Mesendoderm (in vitro differentiated cells): ENCODE results near the gene POP7.

Source experiments
- DNase-seq: peaks from one replicate; pipeline ENCODE4 v3.0.0; 2013
- H2AK5ac ChIP-seq: 2 replicates; pipeline ENCODE4 v1.6.1; 2013; ENCODE audit warnings: low read length, inconsistent platforms
- H2BK120ac ChIP-seq: 2 replicates; pipeline ENCODE4 v1.6.1; 2013; ENCODE audit warnings: low read depth, mild to moderate bottlenecking, low read length, moderate library complexity, mixed read lengths
- H2BK15ac ChIP-seq: replicated peaks from 2 replicates; pipeline ENCODE4 v1.6.1; 2013; ENCODE audit warnings: low read depth, mild to moderate bottlenecking, moderate library complexity
- H2BK5ac ChIP-seq: 2 replicates; pipeline ENCODE4 v1.6.1; 2013; ENCODE audit warnings: low read length, inconsistent platforms
- H3K18ac ChIP-seq: 2 replicates; pipeline ENCODE4 v1.6.1; 2013; ENCODE audit warnings: mild to moderate bottlenecking, low read length, mixed read lengths
- H3K23ac ChIP-seq: one replicate; pipeline ENCODE4 v1.6.1; 2013; ENCODE audit warnings: low read length
- H3K27ac ChIP-seq: 2 replicates; pipeline ENCODE4 v1.5.1; 2013; ENCODE audit warnings: low read depth, mild to moderate bottlenecking, inconsistent platforms, low read length, moderate library complexity
- H3K27me3 ChIP-seq: 2 replicates; pipeline ENCODE4 v1.6.1; 2013; ENCODE audit warnings: low read length, control low read depth, mild to moderate bottlenecking, inconsistent platforms; ENCODE audit not compliant: insufficient read depth, poor library complexity
- H3K36me3 ChIP-seq: 2 replicates; pipeline ENCODE4 v1.6.1; 2013; ENCODE audit warnings: low read length, inconsistent platforms; ENCODE audit not compliant: control insufficient read depth, insufficient read depth
- H3K4ac ChIP-seq: one replicate; pipeline ENCODE4 v1.6.1; 2013; ENCODE audit warnings: low read depth, mild to moderate bottlenecking, low read length, moderate library complexity
- H3K4me1 ChIP-seq: 2 replicates; pipeline ENCODE4 v1.6.1; 2013; ENCODE audit warnings: low read depth, low read length, inconsistent platforms; ENCODE audit not compliant: control insufficient read depth
- H3K4me2 ChIP-seq: 2 replicates; pipeline ENCODE4 v1.6.1; 2013; ENCODE audit warnings: low read length
- H3K4me3 ChIP-seq: 2 replicates; pipeline ENCODE4 v1.5.1; 2013; ENCODE audit warnings: mild to moderate bottlenecking, low read length
- H3K56ac ChIP-seq: one replicate; pipeline ENCODE4 v1.6.1; 2013; ENCODE audit warnings: low read length
- H3K79me1 ChIP-seq: 2 replicates; pipeline ENCODE4 v1.6.1; 2013; ENCODE audit warnings: low read length, inconsistent platforms
- H3K79me2 ChIP-seq: 2 replicates; pipeline ENCODE4 v1.6.1; 2013; ENCODE audit warnings: mild to moderate bottlenecking, low read length; ENCODE audit not compliant: control insufficient read depth, insufficient read depth
- H3K9ac ChIP-seq: 2 replicates; pipeline ENCODE4 v1.6.1; 2013; ENCODE audit warnings: low read length, inconsistent platforms
- H4K5ac ChIP-seq: one replicate; pipeline ENCODE4 v1.6.1; 2013; ENCODE audit warnings: low read length
- H4K8ac ChIP-seq: one replicate; pipeline ENCODE4 v1.6.1; 2013; ENCODE audit warnings: low read depth, mild to moderate bottlenecking, control low read depth, low read length, moderate library complexity
- WGBS: extraction: QIAGEN DNeasy Blood & Tissue Kit; methylation state at CpG from one replicate; pipeline ENCODE4 v1.1.7; 2013; ENCODE audit warnings: low lambda C conversion rate, missing lambda C conversion rate; ENCODE audit not compliant: insufficient coverage; ENCODE audit errors: extremely low coverage; 5-methylcytosine and 5-hydroxymethylcytosine counted together

POP7 gene

DNA sequence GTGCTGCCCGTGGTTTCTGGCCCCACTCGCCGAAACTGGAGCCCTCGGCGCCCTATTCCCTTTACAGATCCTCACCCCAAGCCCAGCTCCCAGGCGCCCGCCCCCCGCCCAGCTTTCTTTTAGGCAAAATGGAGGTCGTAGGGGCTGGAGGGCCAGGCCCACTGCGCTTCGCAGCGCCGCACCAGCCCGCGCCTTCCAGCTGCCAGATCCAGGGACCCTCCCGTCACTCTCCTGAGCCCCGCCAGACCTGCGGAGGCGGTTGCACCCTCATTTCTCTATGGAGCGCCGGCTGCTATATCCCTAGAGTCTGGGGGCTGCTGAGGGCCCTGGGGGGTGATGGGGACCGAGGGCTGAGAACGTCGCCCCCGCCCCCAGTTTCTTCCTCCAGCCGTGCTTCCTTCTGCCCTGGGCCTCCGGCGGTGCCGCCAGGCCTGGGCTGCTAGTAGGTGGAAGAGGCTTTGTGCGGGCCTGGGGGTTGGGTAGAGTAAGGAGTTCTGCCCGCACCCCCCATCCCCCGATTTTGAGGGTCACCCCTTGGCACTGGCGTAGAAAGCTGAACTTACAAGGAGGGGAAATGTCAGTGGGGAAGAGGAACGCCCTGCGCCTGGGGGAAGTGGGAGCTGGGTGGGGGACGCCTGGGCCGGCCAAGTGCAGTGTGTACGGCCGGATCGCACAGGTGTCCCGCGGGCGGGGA lies 31.4 kb upstream of the POP7 start:
- peak; percentile 49 for DNase-seq
- H4K8ac ChIP-seq, result no peak overlapping the region
- peaks cover 4% of the 10 kb centered on the region for H3K79me2 ChIP-seq
- peaks cover 4% of the 10 kb centered on the region for H3K36me3 ChIP-seq
- no peak overlapping the region for H3K27ac ChIP-seq
- peak overlapping the region; percentile 94 for H3K56ac ChIP-seq
- no peak overlapping the region for H2AK5ac ChIP-seq
- H3K9ac ChIP-seq, result peak overlapping the region; percentile 90
- peaks cover 5% of the 10 kb centered on the region for H3K79me1 ChIP-seq
- H3K18ac ChIP-seq, result peak overlapping the region; percentile 95
- H2BK120ac ChIP-seq, result peak overlapping the region; percentile 85
- H3K23ac ChIP-seq, result peak overlapping the region; percentile 45
- H2BK15ac ChIP-seq, result no peak overlapping the region
- no peak overlapping the region for H2BK5ac ChIP-seq
- H3K4ac ChIP-seq, result peak overlapping the region; percentile 95
- no peak overlapping the region for H4K5ac ChIP-seq
- H3K4me1 ChIP-seq, result no peaks in the 10 kb centered on the region
- H3K27me3 ChIP-seq, result no peaks in the 10 kb centered on the region
- H3K4me3 ChIP-seq, result peak overlapping the region; percentile 74
- H3K4me2 ChIP-seq, result peak overlapping the region; percentile 97
- WGBS, result no CpG with 5 or more reads among the region's 43 CpGs

GRCh38 chr7:100675105-100675451 lies 30.8 kb upstream of the POP7 start:
- H3K79me2 ChIP-seq, result peaks cover 4% of the 10 kb centered on the region
- no peak overlapping the region for H2BK15ac ChIP-seq
- no peak overlapping the region for H2BK120ac ChIP-seq
- no peak overlapping the region for H3K23ac ChIP-seq
- no CpG with 5 or more reads among the region's 46 CpGs for WGBS
- H3K18ac ChIP-seq, result no peak overlapping the region
- no peak overlapping the region for H4K8ac ChIP-seq
- H3K36me3 ChIP-seq, result peaks cover 4% of the 10 kb centered on the region
- H3K56ac ChIP-seq, result peak overlapping the region; percentile 94
- H4K5ac ChIP-seq, result no peak overlapping the region
- H3K27ac ChIP-seq, result no peak overlapping the region
- no peak overlapping the region for H2BK5ac ChIP-seq
- H3K4ac ChIP-seq, result no peak overlapping the region
- DNase-seq, result no peak
- peak overlapping the region; percentile 90 for H3K9ac ChIP-seq
- no peak overlapping the region for H2AK5ac ChIP-seq
- H3K4me2 ChIP-seq, result peak overlapping the region; percentile 97
- no peaks in the 10 kb centered on the region for H3K27me3 ChIP-seq
- H3K4me3 ChIP-seq, result peak overlapping the region; percentile 74
- no peaks in the 10 kb centered on the region for H3K4me1 ChIP-seq
- H3K79me1 ChIP-seq, result peaks cover 5% of the 10 kb centered on the region

GRCh38 chr7:100675581-100676350 lies 30.2 kb upstream of the POP7 start:
- peaks cover 9% of the 10 kb centered on the region for H3K36me3 ChIP-seq
- H3K27ac ChIP-seq, result no peak overlapping the region

DNA sequence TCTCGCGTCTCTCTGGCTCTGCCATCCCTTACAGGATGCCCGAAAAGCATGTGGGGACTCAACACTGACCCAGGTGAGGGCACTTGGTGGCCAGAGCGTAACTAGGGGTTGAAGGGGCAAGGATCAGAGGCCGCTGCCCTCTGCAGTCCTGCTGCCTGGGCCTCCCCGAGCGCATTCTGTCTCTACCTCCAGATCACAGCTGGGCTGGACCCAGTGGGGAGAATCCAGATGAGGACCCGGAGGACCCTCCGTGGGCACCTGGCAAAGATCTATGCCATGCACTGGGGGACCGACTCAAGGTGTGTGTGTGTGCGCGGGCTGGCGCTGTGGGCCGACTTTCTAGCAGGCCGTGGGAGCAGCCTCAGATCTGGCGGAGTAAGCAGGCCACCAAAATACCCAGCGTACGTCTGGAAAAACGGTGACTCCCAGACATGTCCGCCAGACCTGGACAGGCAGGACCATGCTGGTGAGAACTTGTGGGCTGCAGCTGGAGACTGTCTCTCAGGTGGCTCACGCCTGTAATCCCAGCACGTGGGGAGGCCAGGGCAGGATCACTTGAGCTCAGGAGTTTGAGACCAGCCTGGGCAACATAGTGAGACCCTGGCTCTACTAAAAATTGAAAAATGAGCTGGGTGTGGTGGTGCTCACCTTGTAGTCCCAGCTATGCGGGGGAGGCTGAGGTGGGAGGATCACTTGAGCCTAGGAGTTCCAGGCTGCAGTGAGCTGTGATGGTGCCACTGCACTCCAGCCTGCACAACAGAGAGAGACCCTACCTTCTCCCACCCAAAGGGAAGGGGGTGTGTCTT lies 29.2 kb upstream of the POP7 start:
- no peak overlapping the region for H3K4ac ChIP-seq
- no peak overlapping the region for H3K56ac ChIP-seq
- DNase-seq, result no peak
- no peak overlapping the region for H2BK15ac ChIP-seq
- no peak overlapping the region for H2BK120ac ChIP-seq
- H3K4me1 ChIP-seq, result no peaks in the 10 kb centered on the region
- no peak overlapping the region for H3K9ac ChIP-seq
- peaks cover 4% of the 10 kb centered on the region for H3K79me2 ChIP-seq
- H3K4me2 ChIP-seq, result no peak overlapping the region
- no peak overlapping the region for H4K8ac ChIP-seq
- no peak overlapping the region for H2BK5ac ChIP-seq
- H4K5ac ChIP-seq, result no peak overlapping the region
- no peak overlapping the region for H3K23ac ChIP-seq
- H3K36me3 ChIP-seq, result peaks cover 9% of the 10 kb centered on the region
- WGBS, result no CpG with 5 or more reads among the region's 23 CpGs
- peaks cover 5% of the 10 kb centered on the region for H3K79me1 ChIP-seq
- H3K27ac ChIP-seq, result no peak overlapping the region
- H3K18ac ChIP-seq, result no peak overlapping the region
- H3K4me3 ChIP-seq, result no peak overlapping the region
- no peak overlapping the region for H2AK5ac ChIP-seq
- no peaks in the 10 kb centered on the region for H3K27me3 ChIP-seq

More at GRCh38 chr7:100675581-100676350, 30.2 kb upstream of the POP7 start:
- H3K79me1 ChIP-seq, result peaks cover 5% of the 10 kb centered on the region
- DNase-seq, result peak; percentile 78
- peaks cover 4% of the 10 kb centered on the region for H3K79me2 ChIP-seq
- H4K5ac ChIP-seq, result no peak overlapping the region
- H3K27me3 ChIP-seq, result no peaks in the 10 kb centered on the region
- H3K23ac ChIP-seq, result no peak overlapping the region
- H2BK120ac ChIP-seq, result no peak overlapping the region
- peak overlapping the region; percentile 16 for H3K18ac ChIP-seq
- no peaks in the 10 kb centered on the region for H3K4me1 ChIP-seq
- H4K8ac ChIP-seq, result no peak overlapping the region
- H2BK5ac ChIP-seq, result no peak overlapping the region
- peak overlapping the region; percentile 64 for H3K4ac ChIP-seq
- peak overlapping the region; percentile 56 for H3K4me3 ChIP-seq
- H3K9ac ChIP-seq, result peak overlapping the region; percentile 46
- peak overlapping the region; percentile 38 for H3K4me2 ChIP-seq
- WGBS, result no CpG with 5 or more reads among the region's 59 CpGs
- no peak overlapping the region for H2AK5ac ChIP-seq
- peak overlapping the region; percentile 18 for H3K56ac ChIP-seq
- H2BK15ac ChIP-seq, result no peak overlapping the region

GRCh38 chr7:100677308-100678267 lies 28.3 kb upstream of the POP7 start:
- no CpG with 5 or more reads among the region's 36 CpGs for WGBS
- Histone ChIP-seq H3K4me3 (no peak overlapping the region), H2BK5ac (no peak overlapping the region), H3K9ac (no peak overlapping the region), H3K56ac (no peak overlapping the region), H2BK120ac (no peak overlapping the region), H3K27me3 (no peaks in the 10 kb centered on the region), H3K4me1 (no peaks in the 10 kb centered on the region), H2BK15ac (no peak overlapping the region), H3K79me2 (peaks cover 4% of the 10 kb centered on the region), H3K36me3 (peaks cover 9% of the 10 kb centered on the region), H3K4me2 (no peak overlapping the region), H3K27ac (no peak overlapping the region), H3K79me1 (peaks cover 5% of the 10 kb centered on the region), H2AK5ac (no peak overlapping the region), H3K4ac (no peak overlapping the region), H4K5ac (no peak overlapping the region), H3K18ac (no peak overlapping the region), H3K23ac (no peak overlapping the region), H4K8ac (no peak overlapping the region)
- DNase-seq, result no peak
